Dermis blood vessel endothelial cell (primary cell): ENCODE results near the gene STK32B. TPM values are rescaled to one million over a fixed set of nuclear protein-coding genes. Genes with fewer than 3 reads are reported as not detected.
"Not testable (repeated sequence)": the region's sequence is repeated elsewhere in the genome, so short reads cannot be mapped to it uniquely, and the experiment has no call there.

ENCODE experiments used
- DNase-seq: peaks from one replicate; pipeline ENCODE4 v3.0.0; 2010
- total RNA-seq: library from RNA; depleted of rRNA; stranded (reverse); fragments of >200 nt; gene quantifications from 2 replicates; pipeline ENCODE4 v1.2.3, GENCODE V29; 2014

The STK32B gene
- total RNA-seq, 1 donor from 2014 or later, result 24.2 TPM

GRCh38 chr4:5399790-5400421, 348.6 kb downstream of the STK32B start:
- DNase-seq, result peak; percentile 65

DNA sequence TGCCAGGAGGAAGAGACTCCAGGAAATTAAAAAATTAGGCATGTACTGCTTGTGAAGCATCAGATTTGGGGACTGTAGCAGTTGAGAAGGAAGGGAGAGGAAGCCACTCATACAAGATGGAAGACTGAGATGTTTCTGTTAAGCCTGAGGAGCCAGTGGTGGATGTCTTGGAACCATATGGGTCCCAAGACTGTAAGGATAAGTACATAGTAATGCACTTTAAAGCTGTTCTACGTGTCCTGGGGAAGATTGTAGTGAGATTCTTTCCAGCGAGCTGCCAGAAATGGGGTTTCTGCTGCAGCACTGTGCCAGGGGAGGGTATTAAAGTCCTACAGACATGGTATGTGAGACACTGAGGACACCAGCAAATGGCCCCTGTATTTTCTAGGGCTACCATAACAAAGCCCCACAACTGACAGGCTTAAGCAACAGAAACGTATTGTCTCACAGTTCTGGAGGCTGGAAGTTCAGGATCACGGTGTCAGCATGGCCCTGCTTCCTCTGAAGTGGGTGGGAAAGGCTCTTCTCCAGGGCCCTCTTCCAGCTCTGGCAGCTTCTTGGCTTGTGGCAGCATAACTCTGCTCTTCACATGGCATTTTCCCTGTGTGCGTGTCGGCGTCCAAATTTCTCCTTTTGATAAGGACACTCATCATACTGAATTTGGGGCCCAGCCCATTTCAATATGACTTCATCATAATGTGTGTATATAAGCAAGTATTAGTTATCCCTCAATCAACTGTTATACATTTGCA, 352.6 kb downstream of the STK32B start:
- no peak for DNase-seq

DNA sequence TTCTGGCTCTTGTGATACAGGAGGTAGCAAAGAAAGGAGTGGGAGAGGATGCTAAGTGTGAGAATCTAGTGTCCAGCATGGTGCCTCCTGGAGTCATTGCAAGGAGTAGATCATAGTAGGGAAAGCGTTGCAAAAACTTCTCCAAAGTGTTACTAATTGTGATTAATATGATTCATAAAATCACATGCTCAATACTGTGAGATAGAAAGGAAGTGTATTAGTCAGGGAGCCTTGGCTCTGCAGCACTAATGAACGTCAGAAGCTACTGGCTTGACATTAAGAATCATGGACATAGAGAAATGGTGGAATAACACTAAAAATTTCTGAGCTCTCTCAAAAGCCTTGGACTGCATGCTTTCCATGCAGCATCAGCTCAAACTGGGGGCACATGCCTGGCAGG, 358.0 kb downstream of the STK32B start:
- peak; percentile 54 for DNase-seq

DNA sequence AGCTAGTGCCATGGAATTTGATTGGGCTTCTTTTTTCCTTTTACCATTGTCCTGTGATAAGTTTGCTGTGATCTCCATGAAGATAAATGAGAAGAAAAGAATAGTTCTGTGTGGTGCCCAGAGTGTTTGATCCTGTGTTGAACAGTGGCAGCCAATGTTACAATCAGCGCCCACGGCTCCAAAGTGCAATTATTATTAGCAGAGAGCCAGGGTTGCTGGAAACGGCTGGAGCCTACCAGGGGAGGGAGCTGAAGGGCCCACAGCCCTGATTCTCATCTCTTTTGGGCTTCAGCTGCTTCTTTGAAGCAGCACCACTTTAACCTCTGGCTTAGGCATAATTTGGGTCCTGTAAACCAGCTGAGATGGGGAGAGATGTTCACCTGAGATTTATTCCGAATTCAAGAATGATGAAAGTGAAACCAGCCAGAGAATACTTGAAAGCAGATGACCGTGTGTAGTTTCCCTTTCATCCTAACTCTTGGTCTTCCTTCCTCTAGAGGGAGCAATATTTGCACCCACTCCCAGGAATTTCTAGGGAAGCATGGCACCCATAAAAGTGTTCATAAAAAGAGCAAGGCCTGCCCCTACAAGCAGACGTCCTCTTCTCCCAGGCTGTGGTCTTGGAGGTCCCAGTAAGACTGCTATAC, 358.8 kb downstream of the STK32B start:
- peak; percentile 6 for DNase-seq

DNA sequence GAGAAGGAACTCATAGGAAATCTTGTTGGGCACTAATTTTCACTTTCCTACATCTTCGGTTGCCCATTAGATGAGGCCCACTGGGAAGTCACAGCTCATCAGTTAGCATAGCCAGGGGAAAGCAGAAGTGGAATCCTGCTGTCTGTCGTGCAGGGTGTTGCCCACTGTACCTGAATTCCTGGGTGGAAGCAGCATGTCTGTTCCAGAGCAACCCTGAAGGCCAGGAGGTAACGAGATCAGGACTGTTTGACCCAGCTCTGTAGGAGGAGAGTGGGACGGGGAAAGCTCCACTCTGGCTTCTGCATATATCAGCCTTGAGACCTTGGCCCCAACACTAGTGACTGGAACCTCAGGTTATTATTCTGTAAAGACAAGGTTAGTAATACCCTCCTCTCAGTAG, 361.0 kb downstream of the STK32B start:
- no peak for DNase-seq

GRCh38 chr4:5412751-5413150, 361.5 kb downstream of the STK32B start:
- DNase-seq, result no peak

DNA sequence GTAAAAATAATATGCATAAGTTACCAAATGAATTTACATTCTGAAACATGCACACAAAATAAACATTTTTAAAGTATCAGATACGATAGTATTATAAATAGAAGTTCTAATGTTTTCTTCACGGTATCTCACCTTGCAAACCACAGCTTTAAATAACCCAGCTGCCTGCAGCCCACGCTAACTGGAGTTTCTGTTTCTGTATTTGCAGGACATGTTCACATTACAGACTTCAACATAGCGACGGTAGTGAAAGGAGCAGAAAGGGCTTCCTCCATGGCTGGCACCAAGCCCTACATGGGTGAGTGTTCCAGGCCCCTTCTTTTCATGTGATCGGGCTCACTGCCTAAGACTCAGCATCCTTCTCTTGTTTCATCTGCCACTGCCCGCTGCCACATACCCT, 365.4 kb downstream of the STK32B start:
- no peak for DNase-seq

GRCh38 chr4:5420266-5420665, 369.0 kb downstream of the STK32B start:
- no peak for DNase-seq

- no peak for DNase-seq
Measured at GRCh38 chr4:5421416-5421815, 370.1 kb downstream of the STK32B start.

DNA sequence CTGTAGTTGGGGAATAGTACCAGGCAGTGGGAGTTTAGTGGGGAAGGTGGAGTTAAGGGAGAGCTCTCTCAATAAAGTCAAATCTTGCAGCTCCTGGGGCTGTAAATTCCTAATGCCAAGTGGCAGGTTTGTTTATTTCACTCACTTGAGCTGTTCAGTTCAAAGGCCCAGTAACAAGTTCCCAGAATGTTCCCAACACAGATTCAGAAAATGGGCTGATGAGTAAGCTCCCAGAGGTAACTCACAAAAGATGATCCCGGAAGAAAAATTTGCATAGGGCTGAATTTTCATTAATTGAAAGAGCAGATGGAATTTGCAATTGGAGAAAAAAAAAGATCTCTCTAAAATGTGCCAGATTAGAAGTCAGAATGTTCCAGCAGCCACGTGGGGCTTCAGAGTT, 370.9 kb downstream of the STK32B start:
- no peak for DNase-seq

GRCh38 chr4:5423670-5424069, 372.4 kb downstream of the STK32B start:
- DNase-seq, result no peak

- DNase-seq, result no peak
Measured at GRCh38 chr4:5424211-5424610, 372.9 kb downstream of the STK32B start.

DNA sequence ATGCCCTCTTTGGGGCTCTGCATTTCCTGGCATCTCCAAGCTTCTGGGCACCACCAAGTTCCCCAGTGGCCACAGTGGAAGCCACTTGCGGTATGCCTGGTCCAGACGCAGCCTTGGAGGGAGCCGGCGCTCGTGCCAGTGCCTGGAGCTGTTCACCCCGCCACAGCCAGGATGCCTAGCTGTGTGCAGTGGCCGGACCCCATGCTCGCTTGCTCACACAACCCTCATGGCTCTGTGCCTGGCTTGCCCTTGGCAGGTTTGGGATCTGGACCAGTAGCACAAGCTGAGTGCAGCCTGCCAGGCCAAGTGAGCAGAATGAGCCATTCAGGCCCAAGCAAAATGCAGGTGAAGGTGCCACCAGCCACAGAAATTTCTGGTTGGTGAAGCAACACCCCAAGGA, 373.6 kb downstream of the STK32B start:
- DNase-seq, result no peak

DNA sequence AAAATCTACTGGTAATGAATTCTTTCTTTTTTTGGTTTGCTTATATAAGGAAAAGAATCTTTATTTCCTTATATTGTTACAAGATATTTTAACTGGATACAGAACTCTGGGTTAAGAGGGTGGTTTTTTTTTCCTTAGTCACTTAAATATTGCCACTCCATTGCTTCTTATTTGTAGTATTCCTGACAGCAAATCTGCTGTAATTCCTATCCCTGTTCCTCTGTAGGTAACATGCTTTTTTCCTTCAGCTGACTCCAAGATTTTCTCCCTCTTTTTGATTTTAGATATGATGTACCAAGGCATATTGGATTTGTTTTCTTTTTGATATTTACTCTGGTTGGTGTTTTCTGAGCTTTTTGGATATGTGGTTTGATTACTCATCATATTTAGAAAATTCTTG, 378.5 kb downstream of the STK32B start:
- no peak for DNase-seq

- DNase-seq, result no peak
Measured at GRCh38 chr4:5433196-5433595, 381.9 kb downstream of the STK32B start.

DNA sequence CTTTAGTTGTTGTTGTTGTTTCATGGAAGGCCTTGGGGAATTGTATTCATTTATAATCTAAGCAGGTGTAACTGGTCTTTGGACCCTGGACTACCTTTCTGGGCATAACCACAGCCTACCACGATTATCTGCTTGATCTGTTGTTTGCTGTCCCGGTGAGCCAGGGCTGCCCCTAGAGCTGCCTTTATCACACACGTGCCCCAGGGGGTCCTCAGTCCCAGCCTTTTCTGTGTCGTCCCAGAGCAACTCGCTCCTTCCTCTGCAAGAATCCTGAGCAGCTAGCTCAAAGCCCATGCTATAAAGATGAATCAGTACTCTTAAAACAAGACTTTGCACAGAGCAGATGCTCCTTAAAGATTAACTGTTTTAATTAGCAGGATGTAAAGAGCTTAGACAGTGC, 383.9 kb downstream of the STK32B start:
- DNase-seq, result no peak

DNA sequence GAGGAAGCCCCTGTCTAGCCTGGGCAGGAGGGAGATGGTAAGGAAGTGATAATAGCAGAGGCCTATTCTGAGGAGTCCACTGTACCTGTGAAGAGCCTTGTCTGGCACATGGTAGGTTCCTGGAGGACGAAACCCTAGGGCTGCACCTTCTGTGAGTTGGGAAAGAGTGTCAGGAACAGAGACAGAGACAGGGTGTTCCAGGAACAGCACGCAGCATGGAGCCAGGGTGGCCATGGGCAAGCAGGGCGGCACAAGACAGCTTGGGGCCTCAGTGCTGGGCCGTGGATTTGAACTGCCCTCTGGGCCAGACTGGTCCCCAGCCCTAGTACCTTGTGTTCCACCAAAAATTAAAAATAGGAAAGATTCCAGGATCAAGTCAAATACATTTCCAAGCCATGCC, 384.5 kb downstream of the STK32B start:
- no peak for DNase-seq

DNA sequence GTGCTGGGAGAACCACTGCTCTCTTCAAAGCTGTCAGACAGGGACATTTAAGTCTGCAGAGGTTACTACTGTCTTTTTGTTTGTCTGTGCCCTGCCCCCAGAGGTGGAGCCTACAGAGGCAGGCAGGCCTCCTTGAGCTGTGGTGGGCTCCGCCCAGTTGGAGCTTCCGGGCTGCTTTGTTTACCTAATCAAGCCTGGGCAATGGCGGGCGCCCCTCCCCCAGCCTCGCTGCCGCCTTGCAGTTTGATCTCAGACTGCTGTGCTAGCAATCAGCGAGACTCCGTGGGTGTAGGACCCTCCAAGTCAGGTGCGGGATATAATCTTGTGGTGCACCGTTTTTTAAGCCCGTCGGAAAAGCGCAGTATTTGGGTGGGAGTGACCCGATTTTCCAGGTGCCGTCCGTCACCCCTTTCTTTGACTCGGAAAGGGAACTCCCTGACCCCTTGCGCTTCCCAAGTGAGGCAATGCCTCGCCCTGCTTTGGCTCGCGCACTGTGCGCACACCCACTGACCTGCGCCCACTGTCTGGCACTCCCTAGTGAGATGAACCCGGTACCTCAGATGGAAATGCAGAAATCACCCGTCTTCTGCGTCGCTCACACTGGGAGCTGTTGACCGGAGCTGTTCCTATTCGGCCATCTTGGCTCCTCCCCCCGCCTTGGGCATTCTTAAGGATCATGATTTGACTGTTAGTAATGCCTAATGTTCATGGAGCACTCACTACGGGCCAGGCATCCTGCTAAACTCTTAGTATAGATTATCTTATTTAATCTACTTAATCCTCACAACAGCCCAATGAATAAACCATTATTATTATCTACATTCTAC, 392.9 kb downstream of the STK32B start:
- DNase-seq, result not testable (repeated sequence)

GRCh38 chr4:5444918-5445517, 393.7 kb downstream of the STK32B start:
- no peak for DNase-seq

DNA sequence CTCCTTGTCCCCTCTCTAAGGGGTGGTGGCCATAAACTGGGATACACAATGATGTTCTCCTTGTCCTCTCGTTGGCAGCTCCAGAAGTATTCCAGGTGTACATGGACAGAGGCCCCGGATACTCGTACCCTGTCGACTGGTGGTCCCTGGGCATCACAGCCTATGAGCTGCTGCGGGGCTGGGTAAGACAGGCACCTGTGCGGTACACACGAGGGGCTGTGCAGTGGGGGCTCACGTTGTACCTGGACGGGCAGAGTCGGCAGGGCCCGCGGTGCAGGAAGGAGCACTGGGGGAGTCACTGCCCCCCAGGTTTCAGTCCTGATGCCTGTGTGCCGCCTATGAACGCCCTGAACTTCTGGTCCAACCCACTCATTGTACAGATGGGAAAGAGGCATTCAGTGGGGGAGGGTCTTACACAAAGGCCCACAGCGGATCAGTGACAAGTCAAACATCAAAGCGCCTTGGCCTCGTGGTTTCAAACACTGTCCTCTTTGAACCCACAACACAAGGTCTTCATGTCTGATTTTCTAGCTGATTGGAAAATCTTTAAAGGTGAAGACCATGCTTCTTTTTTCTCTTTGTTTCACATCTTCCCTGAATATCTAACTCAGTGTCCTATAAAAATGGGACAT, 395.4 kb downstream of the STK32B start:
- DNase-seq, result no peak

- DNase-seq, result no peak
Measured at GRCh38 chr4:5447755-5448154, 396.5 kb downstream of the STK32B start.

- no peak for DNase-seq
Measured at GRCh38 chr4:5448221-5448620, 396.9 kb downstream of the STK32B start.
